Neuronal stem cell (in vitro differentiated cells): Measurements from ENCODE around the gene TRIM34.
"Not testable (repeated sequence)": the region's sequence is repeated elsewhere in the genome, so short reads cannot be mapped to it uniquely, and the experiment has no call there.

ENCODE experiments used
- DNase-seq: peaks from one replicate; pipeline ENCODE4 v3.0.0-alpha.2; 2013; ENCODE audit warnings: low spot score
- H2AFZ ChIP-seq: one replicate; pipeline ENCODE4 v1.6.1; 2013; ENCODE audit warnings: mild to moderate bottlenecking, low read length, inconsistent platforms
- H2AK5ac ChIP-seq: 2 replicates; pipeline ENCODE4 v1.6.1; 2013; ENCODE audit warnings: low read depth, mild to moderate bottlenecking, inconsistent platforms, low read length, moderate library complexity, mixed read lengths
- H2BK120ac ChIP-seq: 2 replicates; pipeline ENCODE4 v1.6.1; 2013; ENCODE audit warnings: low read depth, mild to moderate bottlenecking, inconsistent platforms, low read length, moderate library complexity, mixed read lengths
- H2BK12ac ChIP-seq: one replicate; pipeline ENCODE4 v1.6.1; 2013; ENCODE audit warnings: low read length, inconsistent platforms
- H2BK15ac ChIP-seq: 2 replicates; pipeline ENCODE4 v1.6.1; 2013; ENCODE audit warnings: mild to moderate bottlenecking, low read length, inconsistent platforms, mixed read lengths
- H2BK5ac ChIP-seq: one replicate; pipeline ENCODE4 v1.6.1; 2013; ENCODE audit warnings: inconsistent platforms, mild to moderate bottlenecking, low read length, moderate library complexity
- H3K14ac ChIP-seq: one replicate; pipeline ENCODE4 v1.6.1; 2013; ENCODE audit warnings: low read length, inconsistent platforms
- H3K18ac ChIP-seq: 2 replicates; pipeline ENCODE4 v1.6.1; 2013; ENCODE audit warnings: low read length, inconsistent platforms
- H3K23ac ChIP-seq: 2 replicates; pipeline ENCODE4 v1.6.1; 2013; ENCODE audit warnings: low read depth, mild to moderate bottlenecking, mixed read lengths, low read length, inconsistent platforms; ENCODE audit not compliant: poor library complexity
- H3K27ac ChIP-seq: replicated peaks from 3 replicates; pipeline ENCODE4 v1.5.1; 2013; ENCODE audit warnings: low read length, inconsistent platforms
- H3K27me3 ChIP-seq, 3 experiments: 2 replicates each; pipeline ENCODE4 v1.6.1; 2013; ENCODE audit warnings: low read length in 3 of 3, mild to moderate bottlenecking in 2 of 3, inconsistent platforms in 1 of 3, low read depth in 1 of 3, mixed read lengths in 1 of 3, moderate library complexity in 1 of 3; ENCODE audit not compliant: control insufficient read depth in 3 of 3, insufficient read depth in 3 of 3
- H3K36me3 ChIP-seq, 2 donors: replicated peaks in 1 of 2; 2 replicates each; pipeline ENCODE4 v1.6.1; 2013; ENCODE audit warnings: low read length in 2 of 2; ENCODE audit not compliant: control insufficient read depth in 2 of 2, insufficient read depth in 2 of 2
- H3K4ac ChIP-seq: 2 replicates; pipeline ENCODE4 v1.6.1; 2013; ENCODE audit warnings: inconsistent platforms, mild to moderate bottlenecking, low read length, moderate library complexity
- H3K4me1 ChIP-seq, 2 donors: 1 replicate in 1 of 2; 2 replicates in 1 of 2; pipeline ENCODE4 v1.6.1; 2013; ENCODE audit warnings: low read length in 2 of 2, low read depth in 1 of 2; ENCODE audit not compliant: control insufficient read depth in 2 of 2, insufficient read depth in 1 of 2
- H3K4me2 ChIP-seq: one replicate; pipeline ENCODE4 v1.6.1; 2013; ENCODE audit warnings: mild to moderate bottlenecking, low read length, inconsistent platforms; ENCODE audit not compliant: insufficient read depth, poor library complexity, severe bottlenecking
- H3K4me3 ChIP-seq, 2 donors: 2 replicates each; pipeline ENCODE4 v1.5.1; 2013; ENCODE audit warnings: low read length in 2 of 2, mild to moderate bottlenecking in 2 of 2, inconsistent platforms in 1 of 2, moderate library complexity in 1 of 2
- H3K79me1 ChIP-seq: one replicate; pipeline ENCODE4 v1.6.1; 2013; ENCODE audit warnings: low read depth, mild to moderate bottlenecking, inconsistent platforms, low read length, moderate library complexity
- H3K9ac ChIP-seq: one replicate; pipeline ENCODE4 v1.6.1; 2013; ENCODE audit warnings: mild to moderate bottlenecking, low read depth, low read length, inconsistent platforms; ENCODE audit not compliant: poor library complexity
- H3K9me3 ChIP-seq, 2 donors: replicated peaks in 1 of 2; 2 replicates each; pipeline versions ENCODE3 to v1.6.1; 2013; ENCODE audit warnings: low read length in 2 of 2, mild to moderate bottlenecking in 2 of 2, inconsistent platforms in 1 of 2, low read depth in 1 of 2, mixed read lengths in 1 of 2, moderate library complexity in 1 of 2; ENCODE audit not compliant: control insufficient read depth in 2 of 2, insufficient read depth in 1 of 2
- H4K8ac ChIP-seq: one replicate; pipeline ENCODE4 v1.6.1; 2013; ENCODE audit warnings: low read depth, mild to moderate bottlenecking, inconsistent platforms, low read length, moderate library complexity
- H4K91ac ChIP-seq: one replicate; pipeline ENCODE4 v1.6.1; 2013; ENCODE audit warnings: low read length, low read depth, mild to moderate bottlenecking, inconsistent platforms; ENCODE audit not compliant: poor library complexity
- WGBS, 2 donors: extraction: QIAGEN DNeasy Blood & Tissue Kit; methylation state at CpG; one replicate each; pipeline ENCODE4 v1.1.7; 2013; ENCODE audit warnings: missing lambda C conversion rate in 2 of 2, mixed read lengths in 1 of 2; ENCODE audit not compliant: insufficient read length in 2 of 2, insufficient replicate concordance in 1 of 2; ENCODE audit errors: extremely low coverage in 2 of 2; 5-methylcytosine and 5-hydroxymethylcytosine counted together

The TRIM34 gene

DNA sequence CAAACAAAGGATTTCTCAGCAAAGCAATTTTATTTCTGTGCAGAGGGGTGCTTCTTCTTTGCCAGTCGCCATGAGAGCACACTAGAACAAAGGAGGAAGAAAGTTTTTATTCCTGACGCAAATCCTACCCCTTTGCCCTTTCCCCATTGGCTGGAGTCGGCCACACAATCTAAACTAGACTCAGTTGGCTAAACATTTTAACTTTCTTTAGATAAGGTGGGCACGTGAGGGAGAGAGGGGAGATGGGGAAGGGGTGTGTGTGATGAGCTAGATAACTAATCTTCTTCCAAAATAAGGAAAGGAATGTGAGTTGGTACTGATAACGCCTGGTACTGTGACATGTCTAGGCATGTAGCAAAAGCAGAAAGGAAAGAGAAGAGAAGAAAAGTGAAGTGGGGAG lies 65.4 kb downstream of the TRIM34 start:
- H3K4ac ChIP-seq, result no peak overlapping the region
- H2AK5ac ChIP-seq, result no peak overlapping the region
- no peak overlapping the region for H2BK15ac ChIP-seq
- no peak overlapping the region for H3K14ac ChIP-seq
- H3K9me3 ChIP-seq, result peaks cover 2 to 5% of the 10 kb centered on the region in 2 donors
- H3K4me1 ChIP-seq, result peaks cover 0 to 8% of the 10 kb centered on the region in 2 donors
- H3K4me3 ChIP-seq, result peak overlapping the region in 1 of 2 donors; percentile 29
- H3K27ac ChIP-seq, result peak overlapping the region; percentile 23
- no peak overlapping the region for H3K18ac ChIP-seq
- no peak overlapping the region for H2BK120ac ChIP-seq
- no peak overlapping the region for H2BK12ac ChIP-seq
- H3K36me3 ChIP-seq, result no peaks in the 10 kb centered on the region
- H2AFZ ChIP-seq, result peak overlapping the region; percentile 86
- no CpG with 5 or more reads among the region's 5 CpGs for WGBS, 2 donors
- no peak overlapping the region for H4K8ac ChIP-seq
- no peak overlapping the region for H3K23ac ChIP-seq
- no peak overlapping the region for H3K4me2 ChIP-seq
- no peaks in the 10 kb centered on the region for H3K79me1 ChIP-seq
- H2BK5ac ChIP-seq, result no peak overlapping the region
- no peaks in the 10 kb centered on the region for H3K27me3 ChIP-seq
- no peak for DNase-seq
- H4K91ac ChIP-seq, result no peak overlapping the region
- no peak overlapping the region for H3K9ac ChIP-seq

DNA sequence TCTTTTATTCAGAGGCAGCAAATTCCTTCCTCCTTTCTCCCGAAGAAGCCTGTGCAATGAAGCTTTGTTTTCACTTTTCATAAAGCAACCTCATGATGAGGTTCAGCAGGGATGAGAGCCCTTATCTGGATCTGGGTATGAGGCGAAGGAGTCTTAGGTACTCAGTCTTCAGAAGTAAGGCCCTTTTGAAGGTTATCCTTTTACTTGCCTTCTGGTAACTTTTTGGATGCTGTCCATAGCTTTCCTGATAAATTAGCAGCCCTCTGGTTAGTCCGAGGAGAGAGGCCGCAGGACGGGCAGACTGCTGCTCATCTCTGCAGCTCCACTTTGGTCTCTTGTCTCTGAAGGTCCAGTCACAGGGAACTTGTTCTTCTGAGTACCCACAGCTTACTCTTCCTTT lies 65.9 kb downstream of the TRIM34 start:
- no peak overlapping the region for H3K4me2 ChIP-seq
- H3K4me1 ChIP-seq, result peaks cover 0 to 8% of the 10 kb centered on the region in 2 donors
- no peak overlapping the region for H4K8ac ChIP-seq
- no peaks in the 10 kb centered on the region for H3K27me3 ChIP-seq
- no peak overlapping the region for H2BK12ac ChIP-seq
- no CpG with 5 or more reads among the region's 5 CpGs for WGBS, 2 donors
- H2AFZ ChIP-seq, result peak overlapping the region; percentile 36
- H3K4me3 ChIP-seq, result no peak overlapping the region
- peaks cover 2 to 5% of the 10 kb centered on the region in 2 donors for H3K9me3 ChIP-seq
- H3K79me1 ChIP-seq, result no peaks in the 10 kb centered on the region
- no peaks in the 10 kb centered on the region for H3K36me3 ChIP-seq
- no peak overlapping the region for H3K9ac ChIP-seq
- no peak overlapping the region for H3K18ac ChIP-seq
- H4K91ac ChIP-seq, result no peak overlapping the region
- no peak overlapping the region for H2BK120ac ChIP-seq
- no peak overlapping the region for H2AK5ac ChIP-seq
- DNase-seq, result no peak
- no peak overlapping the region for H3K27ac ChIP-seq
- no peak overlapping the region for H2BK5ac ChIP-seq
- no peak overlapping the region for H3K23ac ChIP-seq
- no peak overlapping the region for H3K4ac ChIP-seq
- H3K14ac ChIP-seq, result no peak overlapping the region
- H2BK15ac ChIP-seq, result no peak overlapping the region

DNA sequence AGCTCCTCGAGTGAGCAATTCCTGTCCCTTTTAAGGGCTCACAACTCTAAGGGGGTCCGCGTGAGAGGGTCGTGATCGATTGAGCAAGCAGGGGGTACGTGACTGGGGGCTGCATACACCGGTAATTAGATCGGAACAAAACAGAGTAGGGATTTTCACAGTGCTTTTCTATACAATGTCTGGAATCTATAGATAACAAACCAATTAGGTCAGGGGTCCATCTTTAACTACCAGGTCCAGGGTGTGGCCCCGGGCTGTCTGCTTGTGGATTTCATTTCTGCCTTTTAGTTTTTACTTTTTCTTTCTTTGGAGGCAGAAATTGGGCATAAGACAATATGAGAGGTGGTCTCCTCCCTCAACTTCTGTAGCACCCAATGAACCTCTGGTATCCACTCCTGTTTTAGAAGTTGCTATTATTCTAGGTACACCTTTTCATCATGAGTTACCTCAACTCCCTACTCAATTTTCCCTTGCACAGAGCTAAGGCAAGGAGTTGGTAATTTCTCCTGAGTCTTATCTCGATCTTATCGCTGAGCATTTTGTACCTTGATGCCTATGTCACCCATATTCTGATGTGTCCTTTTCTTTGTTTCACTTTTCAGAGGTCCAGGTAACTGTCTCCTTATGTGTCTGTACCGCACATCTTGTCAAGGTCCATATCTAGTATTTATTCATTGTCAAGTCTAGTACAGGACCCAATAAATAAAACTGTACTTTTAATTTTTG lies 66.6 kb downstream of the TRIM34 start:
- not testable (repeated sequence) for H4K8ac ChIP-seq, H2AFZ ChIP-seq, H2BK5ac ChIP-seq, H3K4ac ChIP-seq, H3K9me3 ChIP-seq, H4K91ac ChIP-seq, H2BK12ac ChIP-seq, H3K23ac ChIP-seq, H2BK120ac ChIP-seq, H3K9ac ChIP-seq, H2BK15ac ChIP-seq, DNase-seq, H3K27ac ChIP-seq, H3K4me2 ChIP-seq, H3K18ac ChIP-seq, H3K4me3 ChIP-seq, H3K14ac ChIP-seq, H3K36me3 ChIP-seq, H3K4me1 ChIP-seq, H2AK5ac ChIP-seq, H3K79me1 ChIP-seq, H3K27me3 ChIP-seq
- WGBS, 2 donors, result no CpG with 5 or more reads among the region's 12 CpGs

DNA sequence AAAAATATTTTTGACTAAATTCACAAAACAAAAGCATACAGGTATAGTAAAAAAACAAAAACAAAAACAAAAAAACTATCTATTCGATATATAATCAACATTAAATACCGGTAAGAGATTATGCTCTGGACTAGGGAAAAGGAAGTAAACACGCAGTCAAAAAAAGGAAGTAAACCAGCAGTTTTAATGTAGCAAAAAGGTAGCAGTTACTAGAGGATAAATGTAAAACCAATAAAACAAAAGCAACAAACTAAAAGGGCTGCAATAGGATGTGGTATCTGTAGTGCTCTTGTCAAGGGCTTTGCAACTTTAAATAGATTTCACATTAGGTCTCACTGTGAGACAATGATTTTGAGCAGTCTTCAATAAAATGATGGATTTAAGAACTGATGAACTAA lies 67.2 kb downstream of the TRIM34 start:
- H3K23ac ChIP-seq, result no peak overlapping the region
- H3K9me3 ChIP-seq, result peaks cover 3 to 5% of the 10 kb centered on the region in 2 donors
- H3K36me3 ChIP-seq, result peaks cover 0 to 9% of the 10 kb centered on the region in 2 donors
- H3K4me1 ChIP-seq, result peaks cover 0 to 8% of the 10 kb centered on the region in 2 donors
- no peak overlapping the region for H3K4me3 ChIP-seq
- H2AFZ ChIP-seq, result no peak overlapping the region
- H4K91ac ChIP-seq, result no peak overlapping the region
- no peak overlapping the region for H4K8ac ChIP-seq
- no peak overlapping the region for H3K4me2 ChIP-seq
- H2BK5ac ChIP-seq, result no peak overlapping the region
- H3K27ac ChIP-seq, result no peak overlapping the region
- no peak overlapping the region for H3K14ac ChIP-seq
- H2BK12ac ChIP-seq, result no peak overlapping the region
- H3K27me3 ChIP-seq, result no peaks in the 10 kb centered on the region
- no peak overlapping the region for H3K18ac ChIP-seq
- H3K9ac ChIP-seq, result no peak overlapping the region
- no peak overlapping the region for H2BK120ac ChIP-seq
- H2BK15ac ChIP-seq, result no peak overlapping the region
- H2AK5ac ChIP-seq, result no peak overlapping the region
- no peak overlapping the region for H3K4ac ChIP-seq
- no peak for DNase-seq
- H3K79me1 ChIP-seq, result no peaks in the 10 kb centered on the region
- no CpG with 5 or more reads among the region's 3 CpGs for WGBS, 2 donors
